T-helper 1 cell treated with Interleukin-12 subunit alpha and Interleukin-12 subunit beta and Interleukin-4 antibody, amounts not matched to agents 30 μg/mL and 1 μg/mL, for 36 hours (primary cell): ENCODE data around the gene MYO6.

Source experiments
- H3K27ac Mint-ChIP-seq: one replicate; pipeline ENCODE4 v1.8.0; 2021; ENCODE audit warnings: mild to moderate bottlenecking, mixed read lengths
- H3K27me3 Mint-ChIP-seq: one replicate; pipeline ENCODE4 v1.8.0; 2021; ENCODE audit warnings: low read depth, mixed read lengths
- H3K36me3 Mint-ChIP-seq: one replicate; pipeline ENCODE4 v1.8.0; 2021; ENCODE audit warnings: low read depth, mixed read lengths
- H3K4me1 Mint-ChIP-seq: one replicate; pipeline ENCODE4 v1.8.0; 2021; ENCODE audit warnings: low read depth, mixed read lengths
- H3K4me3 Mint-ChIP-seq: one replicate; pipeline ENCODE4 v1.8.0; 2021; ENCODE audit warnings: mild to moderate bottlenecking, moderate library complexity, mixed read lengths
- H3K9me3 Mint-ChIP-seq: one replicate; pipeline ENCODE4 v1.8.0; 2021; ENCODE audit warnings: mixed read lengths

MYO6 gene

GRCh38 chr6:75827163-75827562 is 78.1 kb downstream of the MYO6 start:
- Mint-ChIP-seq H3K9me3 (no peaks in the 10 kb centered on the region), H3K27ac (no peak overlapping the region), H3K36me3 (no peaks in the 10 kb centered on the region), H3K4me1 (no peaks in the 10 kb centered on the region), H3K27me3 (no peaks in the 10 kb centered on the region), H3K4me3 (no peak overlapping the region)

- no peak overlapping the region for H3K4me3 Mint-ChIP-seq
- no peaks in the 10 kb centered on the region for H3K4me1 Mint-ChIP-seq
- no peak overlapping the region for H3K27ac Mint-ChIP-seq
- H3K9me3 Mint-ChIP-seq, result no peaks in the 10 kb centered on the region
- H3K36me3 Mint-ChIP-seq, result no peaks in the 10 kb centered on the region
- no peaks in the 10 kb centered on the region for H3K27me3 Mint-ChIP-seq
These were observed 82.2 kb downstream of the MYO6 start for GRCh38 chr6:75830959-75831885.

- H3K27ac Mint-ChIP-seq, result no peak overlapping the region
- H3K27me3 Mint-ChIP-seq, result no peaks in the 10 kb centered on the region
- H3K9me3 Mint-ChIP-seq, result no peaks in the 10 kb centered on the region
These were observed 85.4 kb downstream of the MYO6 start for GRCh38 chr6:75834447-75834846.

GRCh38 chr6:75842191-75842590 is 93.2 kb downstream of the MYO6 start:
- no peak overlapping the region for H3K27ac Mint-ChIP-seq
- peaks cover 4% of the 10 kb centered on the region for H3K27me3 Mint-ChIP-seq
- H3K36me3 Mint-ChIP-seq, result no peaks in the 10 kb centered on the region
- no peaks in the 10 kb centered on the region for H3K9me3 Mint-ChIP-seq
- no peak overlapping the region for H3K4me3 Mint-ChIP-seq
- H3K4me1 Mint-ChIP-seq, result no peaks in the 10 kb centered on the region

More at GRCh38 chr6:75834447-75834846, 85.4 kb downstream of the MYO6 start:
- H3K36me3 Mint-ChIP-seq, result no peaks in the 10 kb centered on the region
- H3K4me3 Mint-ChIP-seq, result no peak overlapping the region
- H3K4me1 Mint-ChIP-seq, result no peaks in the 10 kb centered on the region

- Mint-ChIP-seq H3K27ac (no peak overlapping the region), H3K4me1 (no peaks in the 10 kb centered on the region), H3K9me3 (no peaks in the 10 kb centered on the region), H3K36me3 (no peaks in the 10 kb centered on the region), H3K27me3 (peaks cover 4% of the 10 kb centered on the region), H3K4me3 (no peak overlapping the region)
These were observed 93.7 kb downstream of the MYO6 start for GRCh38 chr6:75842732-75843131.

GRCh38 chr6:75843396-75843795 is 94.4 kb downstream of the MYO6 start:
- Mint-ChIP-seq H3K4me3 (no peak overlapping the region), H3K27ac (no peak overlapping the region), H3K4me1 (no peaks in the 10 kb centered on the region), H3K27me3 (peaks cover 4% of the 10 kb centered on the region), H3K36me3 (no peaks in the 10 kb centered on the region), H3K9me3 (no peaks in the 10 kb centered on the region)

- H3K36me3 Mint-ChIP-seq, result no peaks in the 10 kb centered on the region
- H3K27me3 Mint-ChIP-seq, result peaks cover 12% of the 10 kb centered on the region
- H3K4me3 Mint-ChIP-seq, result no peak overlapping the region
- H3K9me3 Mint-ChIP-seq, result no peaks in the 10 kb centered on the region
- H3K27ac Mint-ChIP-seq, result no peak overlapping the region
- no peaks in the 10 kb centered on the region for H3K4me1 Mint-ChIP-seq
These were observed 99.2 kb downstream of the MYO6 start for GRCh38 chr6:75848274-75848673.

- H3K36me3 Mint-ChIP-seq, result no peaks in the 10 kb centered on the region
- no peaks in the 10 kb centered on the region for H3K9me3 Mint-ChIP-seq
- peaks cover 12% of the 10 kb centered on the region for H3K27me3 Mint-ChIP-seq
- no peaks in the 10 kb centered on the region for H3K4me1 Mint-ChIP-seq
- no peak overlapping the region for H3K27ac Mint-ChIP-seq
- H3K4me3 Mint-ChIP-seq, result no peak overlapping the region
These were observed 100.4 kb downstream of the MYO6 start for GRCh38 chr6:75849329-75850025.

GRCh38 chr6:75850026-75850833 is 101.2 kb downstream of the MYO6 start:
- no peaks in the 10 kb centered on the region for H3K9me3 Mint-ChIP-seq
- no peaks in the 10 kb centered on the region for H3K4me1 Mint-ChIP-seq
- H3K4me3 Mint-ChIP-seq, result no peak overlapping the region
- H3K27me3 Mint-ChIP-seq, result peaks cover 9% of the 10 kb centered on the region
- H3K27ac Mint-ChIP-seq, result no peak overlapping the region
- H3K36me3 Mint-ChIP-seq, result no peaks in the 10 kb centered on the region

- Mint-ChIP-seq H3K36me3 (no peaks in the 10 kb centered on the region), H3K27me3 (peaks cover 7% of the 10 kb centered on the region), H3K4me3 (no peak overlapping the region), H3K4me1 (no peaks in the 10 kb centered on the region), H3K9me3 (no peaks in the 10 kb centered on the region), H3K27ac (no peak overlapping the region)
These were observed 103.7 kb downstream of the MYO6 start for GRCh38 chr6:75852721-75853120.

- Mint-ChIP-seq H3K27ac (no peak overlapping the region), H3K4me3 (no peak overlapping the region), H3K9me3 (no peaks in the 10 kb centered on the region), H3K27me3 (peaks cover 7% of the 10 kb centered on the region), H3K4me1 (no peaks in the 10 kb centered on the region), H3K36me3 (no peaks in the 10 kb centered on the region)
These were observed 104.8 kb downstream of the MYO6 start for GRCh38 chr6:75853806-75854205.

GRCh38 chr6:75855052-75855451 is 106.0 kb downstream of the MYO6 start:
- H3K9me3 Mint-ChIP-seq, result no peaks in the 10 kb centered on the region

GRCh38 chr6:75856902-75857301 is 107.9 kb downstream of the MYO6 start:
- Mint-ChIP-seq H3K27me3 (peaks cover 9% of the 10 kb centered on the region), H3K4me1 (no peaks in the 10 kb centered on the region), H3K36me3 (no peaks in the 10 kb centered on the region), H3K4me3 (no peak overlapping the region), H3K9me3 (no peaks in the 10 kb centered on the region), H3K27ac (no peak overlapping the region)

More at GRCh38 chr6:75855052-75855451, 106.0 kb downstream of the MYO6 start:
- no peak overlapping the region for H3K4me3 Mint-ChIP-seq
- peaks cover 3% of the 10 kb centered on the region for H3K27me3 Mint-ChIP-seq
- H3K27ac Mint-ChIP-seq, result no peak overlapping the region
- no peaks in the 10 kb centered on the region for H3K4me1 Mint-ChIP-seq
- H3K36me3 Mint-ChIP-seq, result no peaks in the 10 kb centered on the region

- H3K27ac Mint-ChIP-seq, result no peak overlapping the region
- H3K4me3 Mint-ChIP-seq, result no peak overlapping the region
- H3K9me3 Mint-ChIP-seq, result no peaks in the 10 kb centered on the region
- no peaks in the 10 kb centered on the region for H3K36me3 Mint-ChIP-seq
- H3K4me1 Mint-ChIP-seq, result no peaks in the 10 kb centered on the region
- H3K27me3 Mint-ChIP-seq, result peaks cover 13% of the 10 kb centered on the region
These were observed 114.0 kb downstream of the MYO6 start for GRCh38 chr6:75863001-75863400.
